Measurements from ENCODE around the gene AXDND1. TPM values are rescaled to one million over a fixed set of nuclear protein-coding genes. Genes with fewer than 3 reads are reported as not detected.
A peak's percentile ranks its signal among the peaks of the same experiment; 100 is the strongest.

The AXDND1 gene
- total and polyA plus RNA-seq, 9 of the 15 experiments (the other 6 are each of a cell fraction or from before 2014, with no cell fraction given): 0.03 to 0.13 (median 0.06) TPM; not detected in 5

DNA sequence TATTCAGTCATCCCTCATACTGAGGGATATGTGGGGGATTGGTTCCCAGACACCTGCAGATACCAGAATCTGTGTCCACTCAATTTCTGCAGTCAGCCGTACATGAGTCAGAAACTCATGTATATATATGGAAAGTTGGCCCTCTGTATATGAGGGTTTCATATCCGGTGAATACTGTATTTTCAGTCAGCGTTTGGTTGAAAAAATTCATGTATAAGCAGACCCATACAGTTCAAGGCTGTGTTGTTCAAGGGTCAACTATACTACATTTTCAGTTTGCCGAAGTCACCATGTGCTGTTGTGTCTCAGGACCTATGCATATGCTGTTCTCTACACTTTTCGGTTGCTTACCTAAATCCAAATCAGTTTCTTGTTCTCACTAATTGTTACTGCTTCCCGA lies 10.5 kb downstream of the AXDND1 start:
- intact Hi-C loops (cut with micrococcal nuclease) (loop anchor here (10.0 kb wide), 1 partner anchor 831 kb away; no protein-coding TSS in a partner anchor), in situ Hi-C loops (cut with MboI) (loop anchor here (10.0 kb wide), 1 partner anchor 611 kb away; no protein-coding TSS in a partner anchor)
- Histone ChIP-seq H3K27me3 (ENCODE audit: control insufficient read depth in 2 of 2, insufficient read depth in 2 of 2, low read length in 2 of 2) (peaks cover 5 to 11% of the 10 kb centered on the region in 2 experiments; a peak in 4 of 5 replicates), H3K27ac (ENCODE audit: extremely low read depth, low read depth, low read length) (no peak overlapping the region), H3K4me1 (replicated peaks in 1 of 2; ENCODE audit: control insufficient read depth in 2 of 2, insufficient read depth in 2 of 2, low read length in 2 of 2) (no peaks in the 10 kb centered on the region), H3K9me3 (replicated peaks; ENCODE audit: control insufficient read depth, insufficient read depth, low read depth, low read length) (no peaks in the 10 kb centered on the region), H2AFZ (ENCODE audit: low read depth, low read length) (no peak overlapping the region), H3K79me2 (ENCODE audit: control insufficient read depth, insufficient read depth, low read length) (no peaks in the 10 kb centered on the region), H3K4me3 (no peak overlapping the region), H3K36me3 (ENCODE audit: control insufficient read depth, insufficient read depth, low read length) (no peaks in the 10 kb centered on the region), H3K4me2 (ENCODE audit: insufficient read depth, low read length) (no peak overlapping the region), H3K9ac (ENCODE audit: insufficient read depth in 1 of 2, low read depth in 2 of 2, low read length in 2 of 2) (no peak overlapping the region), H3K9me1 (ENCODE audit: control insufficient read depth, insufficient read depth, low read length) (no peaks in the 10 kb centered on the region), H4K20me1 (replicated peaks; ENCODE audit: control insufficient read depth, insufficient read depth, low read length) (no peaks in the 10 kb centered on the region)
- TF ChIP-seq ELF1 (tag; IDR thresholded peaks at IDR 0.05): no peak
- BruUV-seq (replicated peaks): no TSS peak
- ChIA-PET POLR2A (interaction anchor here (1.0 kb wide), 1 partner anchor 11 kb away, joined by 3 read pairs; the partner anchor contains the start of gene AXDND1), CTCF (ENCODE audit: low intra/inter-chr PET ratio) (no interaction called here)
- ATAC-seq (peak; percentile 38; the same call in 2 of the 3 replicates), DNase-seq (ENCODE audit: extremely low read depth in 1 of 4, low spot score in 3 of 4) (no peak), FAIRE-seq (no peak)
- WGBS (ENCODE audit: insufficient coverage, low coverage, missing lambda C conversion rate): 6% methylated on average over 6 of the region's 6 CpGs

DNA sequence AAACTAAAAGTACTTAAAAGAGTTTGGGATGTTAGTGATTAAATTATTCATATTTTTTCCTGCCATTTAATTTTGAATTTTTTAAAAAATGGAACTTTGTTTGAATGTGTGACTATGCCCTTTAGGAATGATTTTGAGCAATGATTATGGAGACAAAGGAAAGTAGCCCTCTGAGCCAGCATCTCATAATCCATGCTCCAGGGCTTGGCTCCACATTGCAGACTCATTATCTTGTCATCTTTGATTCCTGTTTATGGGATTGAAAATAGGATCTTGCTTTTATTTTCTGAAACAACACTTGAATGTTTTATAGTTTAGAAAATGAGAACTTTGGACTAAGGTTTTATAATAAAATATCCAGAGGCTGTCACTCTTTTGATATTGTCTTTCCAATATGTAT lies 14.5 kb downstream of the AXDND1 start:
- in situ Hi-C loops (cut with MboI): loop anchor here (10.0 kb wide), 1 partner anchor 585 kb away; no protein-coding TSS in a partner anchor
- H3K79me2 ChIP-seq (ENCODE audit: control insufficient read depth, insufficient read depth, low read length): no peaks in the 10 kb centered on the region
- DNase-seq (ENCODE audit: extremely low read depth in 1 of 4, low spot score in 3 of 4) (no peak), ATAC-seq (no peak), FAIRE-seq (no peak)
- no peak overlapping the region for H3K4me2 ChIP-seq (ENCODE audit: insufficient read depth, low read length)
- H3K4me1 ChIP-seq (replicated peaks in 1 of 2; ENCODE audit: control insufficient read depth in 2 of 2, insufficient read depth in 2 of 2, low read length in 2 of 2): no peaks in the 10 kb centered on the region
- H3K9ac ChIP-seq (ENCODE audit: insufficient read depth in 1 of 2, low read depth in 2 of 2, low read length in 2 of 2): no peak overlapping the region
- H4K20me1 ChIP-seq (replicated peaks; ENCODE audit: control insufficient read depth, insufficient read depth, low read length): no peaks in the 10 kb centered on the region
- ChIA-PET POLR2A (no interaction called here), CTCF (ENCODE audit: low intra/inter-chr PET ratio) (no interaction called here)
- H3K27ac ChIP-seq (ENCODE audit: extremely low read depth, low read depth, low read length): no peak overlapping the region
- intact Hi-C loops (cut with micrococcal nuclease): loop anchor here (10.0 kb wide), 1 partner anchor 215 kb away; the partner anchor contains the start of gene TDRD5
- no peaks in the 10 kb centered on the region for H3K9me3 ChIP-seq (replicated peaks; ENCODE audit: control insufficient read depth, insufficient read depth, low read depth, low read length)
- no peak overlapping the region for H3K4me3 ChIP-seq
- H3K36me3 ChIP-seq (ENCODE audit: control insufficient read depth, insufficient read depth, low read length): no peaks in the 10 kb centered on the region
- no TSS peak for BruUV-seq (replicated peaks)
- H3K9me1 ChIP-seq (ENCODE audit: control insufficient read depth, insufficient read depth, low read length): no peaks in the 10 kb centered on the region
- H3K27me3 ChIP-seq (ENCODE audit: control insufficient read depth in 2 of 2, insufficient read depth in 2 of 2, low read length in 2 of 2): peaks cover 5 to 8% of the 10 kb centered on the region in 2 experiments; a peak in 4 of 5 replicates
- H2AFZ ChIP-seq (ENCODE audit: low read depth, low read length): no peak overlapping the region
- TF ChIP-seq CHD1 (IDR thresholded peaks at IDR 0.05; ENCODE audit: low read length) (no peak), FOXM1 (IDR thresholded peaks at IDR 0.05; ENCODE audit: low read depth) (no peak), FOXM1 (CRISPR knock-in tag; IDR thresholded peaks at IDR 0.05; ENCODE audit: low read depth) (no peak), EHMT2 (IDR thresholded peaks at IDR 0.05) (no peak), ZNF785 (CRISPR knock-in tag; IDR thresholded peaks at IDR 0.05) (no peak), POLR2G (IDR thresholded peaks at IDR 0.05; ENCODE audit: low read depth, low read length) (no peak), ARHGAP35 (IDR thresholded peaks at IDR 0.05; ENCODE audit: partially characterized antibody) (no peak), TEAD2 (tag; IDR thresholded peaks at IDR 0.05) (no peak)
- TF ChIP-seq, protein P1, sequence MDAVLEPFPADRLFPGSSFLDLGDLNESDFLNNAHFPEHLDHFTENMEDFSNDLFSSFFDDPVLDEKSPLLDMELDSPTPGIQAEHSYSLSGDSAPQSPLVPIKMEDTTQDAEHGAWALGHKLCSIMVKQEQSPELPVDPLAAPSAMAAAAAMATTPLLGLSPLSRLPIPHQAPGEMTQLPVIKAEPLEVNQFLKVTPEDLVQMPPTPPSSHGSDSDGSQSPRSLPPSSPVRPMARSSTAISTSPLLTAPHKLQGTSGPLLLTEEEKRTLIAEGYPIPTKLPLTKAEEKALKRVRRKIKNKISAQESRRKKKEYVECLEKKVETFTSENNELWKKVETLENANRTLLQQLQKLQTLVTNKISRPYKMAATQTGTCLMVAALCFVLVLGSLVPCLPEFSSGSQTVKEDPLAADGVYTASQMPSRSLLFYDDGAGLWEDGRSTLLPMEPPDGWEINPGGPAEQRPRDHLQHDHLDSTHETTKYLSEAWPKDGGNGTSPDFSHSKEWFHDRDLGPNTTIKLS (IDR thresholded peaks at IDR 0.05; ENCODE audit: borderline replicate concordance, low read depth): no peak
- TF ChIP-seq, protein P2, sequence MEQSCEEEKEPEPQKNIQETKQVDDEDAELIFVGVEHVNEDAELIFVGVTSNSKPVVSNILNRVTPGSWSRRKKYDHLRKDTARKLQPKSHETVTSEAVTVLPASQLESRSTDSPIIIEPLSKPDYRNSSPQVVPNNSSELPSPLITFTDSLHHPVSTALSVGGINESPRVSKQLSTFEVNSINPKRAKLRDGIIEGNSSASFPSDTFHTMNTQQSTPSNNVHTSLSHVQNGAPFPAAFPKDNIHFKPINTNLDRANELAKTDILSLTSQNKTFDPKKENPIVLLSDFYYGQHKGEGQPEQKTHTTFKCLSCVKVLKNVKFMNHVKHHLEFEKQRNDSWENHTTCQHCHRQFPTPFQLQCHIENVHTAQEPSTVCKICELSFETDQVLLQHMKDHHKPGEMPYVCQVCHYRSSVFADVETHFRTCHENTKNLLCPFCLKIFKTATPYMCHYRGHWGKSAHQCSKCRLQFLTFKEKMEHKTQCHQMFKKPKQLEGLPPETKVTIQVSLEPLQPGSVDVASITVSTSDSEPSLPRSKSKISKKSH (CRISPR knock-in tag; IDR thresholded peaks at IDR 0.05): no peak

All from K562 (cell line).